D721Med (cell line): ENCODE measurements around the gene APLF.

Experiments
- DNase-seq: peaks from one replicate; pipeline ENCODE4 v3.0.0; 2011; ENCODE audit warnings: low spot score; ENCODE audit not compliant: insufficient read length
- FAIRE-seq: peaks from 2 replicates; lab custom pipeline; 2011; peaks lifted over from hg19 to GRCh38; lab: Jason Lieb, UNC
- TF ChIP-seq, protein P1 (sequence below): IDR thresholded peaks from 2 replicates; pipeline ENCODE4 v1.5.1; 2012; ENCODE audit warnings: mild to moderate bottlenecking, control low read depth; ENCODE audit not compliant: insufficient read depth; ENCODE audit errors: missing control alignments

APLF gene

DNA sequence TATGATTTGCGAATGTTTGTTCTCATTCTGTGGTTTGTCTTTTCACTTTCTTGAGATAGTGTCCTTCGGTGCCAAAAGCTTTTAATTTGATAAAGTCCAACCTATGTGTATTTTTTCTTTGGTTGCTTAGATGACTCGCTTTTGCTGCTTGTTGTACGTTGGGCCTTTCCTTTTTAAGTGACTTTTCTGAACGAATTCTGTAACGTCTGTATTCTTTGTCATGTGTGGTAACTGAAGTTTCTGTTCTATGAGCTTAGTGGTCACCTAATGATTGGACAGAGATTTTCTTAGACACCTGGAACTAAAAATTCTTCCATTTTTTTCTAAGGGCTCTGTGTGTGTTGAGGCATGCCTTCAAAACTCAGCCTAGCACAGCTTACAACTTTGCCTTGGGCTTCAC is 156.4 kb downstream of the APLF start:
- TF ChIP-seq, protein P1, sequence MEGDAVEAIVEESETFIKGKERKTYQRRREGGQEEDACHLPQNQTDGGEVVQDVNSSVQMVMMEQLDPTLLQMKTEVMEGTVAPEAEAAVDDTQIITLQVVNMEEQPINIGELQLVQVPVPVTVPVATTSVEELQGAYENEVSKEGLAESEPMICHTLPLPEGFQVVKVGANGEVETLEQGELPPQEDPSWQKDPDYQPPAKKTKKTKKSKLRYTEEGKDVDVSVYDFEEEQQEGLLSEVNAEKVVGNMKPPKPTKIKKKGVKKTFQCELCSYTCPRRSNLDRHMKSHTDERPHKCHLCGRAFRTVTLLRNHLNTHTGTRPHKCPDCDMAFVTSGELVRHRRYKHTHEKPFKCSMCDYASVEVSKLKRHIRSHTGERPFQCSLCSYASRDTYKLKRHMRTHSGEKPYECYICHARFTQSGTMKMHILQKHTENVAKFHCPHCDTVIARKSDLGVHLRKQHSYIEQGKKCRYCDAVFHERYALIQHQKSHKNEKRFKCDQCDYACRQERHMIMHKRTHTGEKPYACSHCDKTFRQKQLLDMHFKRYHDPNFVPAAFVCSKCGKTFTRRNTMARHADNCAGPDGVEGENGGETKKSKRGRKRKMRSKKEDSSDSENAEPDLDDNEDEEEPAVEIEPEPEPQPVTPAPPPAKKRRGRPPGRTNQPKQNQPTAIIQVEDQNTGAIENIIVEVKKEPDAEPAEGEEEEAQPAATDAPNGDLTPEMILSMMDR, result no peak
- DNase-seq, result no peak
- FAIRE-seq, result no peak

DNA sequence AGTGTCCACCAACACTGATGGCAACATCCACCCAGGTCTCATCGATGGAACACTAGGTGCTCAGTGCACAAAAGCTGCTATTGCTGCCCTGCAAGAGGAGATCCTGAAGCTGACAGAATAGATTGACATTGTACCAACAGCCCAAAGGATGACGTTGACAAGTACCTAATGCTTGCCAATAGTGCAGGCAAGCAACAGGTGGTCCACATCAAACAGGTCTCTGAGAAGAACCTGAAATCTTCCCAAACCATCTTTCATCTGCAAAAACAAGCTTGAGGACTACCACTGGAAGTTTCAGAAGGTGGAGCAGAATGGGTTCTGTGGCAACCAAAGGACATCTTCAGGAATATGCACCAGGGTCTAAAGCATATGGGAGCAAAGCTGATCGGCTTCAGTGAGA is 160.2 kb downstream of the APLF start:
- TF ChIP-seq, protein P1, result no peak
- no peak for DNase-seq
- no peak for FAIRE-seq
